Measurements from ENCODE around the gene MIPEP.

The MIPEP gene

DNA sequence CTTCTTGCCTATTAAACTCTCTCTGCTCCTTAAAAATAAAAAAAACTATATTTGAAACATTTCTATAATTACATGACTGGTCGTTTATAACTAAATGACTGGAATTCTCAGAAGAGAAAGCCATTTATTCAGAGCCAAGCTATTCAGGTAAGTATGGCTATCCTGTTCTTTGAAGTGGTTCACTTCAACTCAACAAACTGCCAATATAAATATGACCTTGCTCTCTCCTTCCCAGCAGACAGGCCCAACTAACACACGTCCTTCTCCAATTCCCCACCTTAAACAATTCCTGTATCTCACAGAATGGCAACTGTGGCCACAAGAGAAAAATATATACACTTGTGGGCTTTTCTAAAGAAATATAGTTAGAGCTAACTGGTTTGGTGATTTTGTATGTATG is 153.9 kb downstream of the MIPEP start:
- peak; percentile 13 for DNase-seq (ENCODE audit: low read depth)
- in situ Hi-C loops (cut with HindIII; ENCODE audit: low sequenced_read_pairs), result no loop called here
- TF ChIP-seq, protein P1, sequence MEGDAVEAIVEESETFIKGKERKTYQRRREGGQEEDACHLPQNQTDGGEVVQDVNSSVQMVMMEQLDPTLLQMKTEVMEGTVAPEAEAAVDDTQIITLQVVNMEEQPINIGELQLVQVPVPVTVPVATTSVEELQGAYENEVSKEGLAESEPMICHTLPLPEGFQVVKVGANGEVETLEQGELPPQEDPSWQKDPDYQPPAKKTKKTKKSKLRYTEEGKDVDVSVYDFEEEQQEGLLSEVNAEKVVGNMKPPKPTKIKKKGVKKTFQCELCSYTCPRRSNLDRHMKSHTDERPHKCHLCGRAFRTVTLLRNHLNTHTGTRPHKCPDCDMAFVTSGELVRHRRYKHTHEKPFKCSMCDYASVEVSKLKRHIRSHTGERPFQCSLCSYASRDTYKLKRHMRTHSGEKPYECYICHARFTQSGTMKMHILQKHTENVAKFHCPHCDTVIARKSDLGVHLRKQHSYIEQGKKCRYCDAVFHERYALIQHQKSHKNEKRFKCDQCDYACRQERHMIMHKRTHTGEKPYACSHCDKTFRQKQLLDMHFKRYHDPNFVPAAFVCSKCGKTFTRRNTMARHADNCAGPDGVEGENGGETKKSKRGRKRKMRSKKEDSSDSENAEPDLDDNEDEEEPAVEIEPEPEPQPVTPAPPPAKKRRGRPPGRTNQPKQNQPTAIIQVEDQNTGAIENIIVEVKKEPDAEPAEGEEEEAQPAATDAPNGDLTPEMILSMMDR (IDR thresholded peaks at IDR 0.05; ENCODE audit: low read depth, low read length, missing control alignments), result no peak
- no peak overlapping the region for H3K4me3 ChIP-seq (ENCODE audit: low read depth, low read length)

DNA sequence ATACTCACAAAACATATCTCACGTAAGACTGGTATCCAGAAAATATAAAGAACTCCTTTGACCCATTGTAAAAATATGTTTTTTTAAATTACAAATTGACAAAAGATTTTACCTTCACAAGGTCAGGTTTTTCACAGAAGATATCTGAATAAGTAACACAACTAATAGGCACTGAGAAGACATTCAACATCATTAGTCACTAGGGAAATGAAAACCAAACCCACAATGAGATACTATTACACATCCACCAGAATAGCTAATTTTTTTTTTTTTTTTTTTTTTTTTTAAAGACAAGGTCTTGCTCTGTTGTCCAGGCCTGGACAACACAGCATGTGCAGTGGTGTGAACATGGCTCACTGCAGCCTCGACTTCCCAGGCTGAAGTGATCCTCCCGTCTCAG is 157.5 kb downstream of the MIPEP start:
- in situ Hi-C loops (cut with HindIII; ENCODE audit: low sequenced_read_pairs), result no loop called here
- H3K4me3 ChIP-seq (ENCODE audit: low read depth, low read length), result no peak overlapping the region
- no peak for DNase-seq (ENCODE audit: low read depth)
- TF ChIP-seq, protein P1 (IDR thresholded peaks at IDR 0.05; ENCODE audit: low read depth, low read length, missing control alignments), result no peak

DNA sequence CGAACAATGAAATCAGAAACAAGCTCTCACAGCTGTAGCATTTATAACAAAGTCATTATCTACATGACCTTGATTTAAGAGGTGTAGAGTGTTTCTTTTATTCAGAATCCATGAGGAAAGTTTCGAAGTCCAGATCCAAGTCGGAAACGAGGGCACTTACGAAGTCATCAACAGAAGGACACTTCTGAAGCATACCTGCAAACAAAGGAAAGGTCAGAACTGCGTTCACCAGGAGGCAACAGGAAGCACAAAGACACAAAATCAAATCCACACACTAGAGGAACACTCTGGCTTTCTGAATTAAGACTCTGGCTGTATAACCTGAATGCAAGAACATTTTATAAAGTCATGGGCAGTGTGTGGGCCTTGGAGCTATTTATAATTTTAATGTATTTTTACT is 158.9 kb downstream of the MIPEP start:
- H3K4me3 ChIP-seq (ENCODE audit: low read depth, low read length), result no peak overlapping the region
- DNase-seq (ENCODE audit: low read depth), result no peak
- in situ Hi-C loops (cut with HindIII; ENCODE audit: low sequenced_read_pairs), result no loop called here
- TF ChIP-seq, protein P1 (IDR thresholded peaks at IDR 0.05; ENCODE audit: low read depth, low read length, missing control alignments), result no peak

DNA sequence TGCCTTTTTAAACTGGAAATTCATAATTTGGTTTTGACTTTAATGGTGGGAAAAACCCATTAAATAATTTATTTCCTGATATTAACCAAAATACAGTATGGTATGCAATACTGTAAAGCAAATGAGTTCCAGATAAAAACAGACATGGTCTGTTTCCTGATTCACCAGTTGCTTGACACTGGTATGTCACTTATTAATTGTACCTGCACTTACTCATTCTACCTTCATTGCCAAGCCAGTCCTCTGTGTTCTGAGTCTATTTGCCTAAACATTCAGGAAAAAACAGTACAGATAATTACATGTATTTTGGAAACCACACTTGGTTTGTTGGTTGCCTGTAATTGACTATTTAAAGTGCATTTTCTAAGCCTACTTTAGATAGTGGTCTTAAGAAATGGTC is 159.7 kb downstream of the MIPEP start:
- no peak overlapping the region for H3K4me3 ChIP-seq (ENCODE audit: low read depth, low read length)
- no peak for DNase-seq (ENCODE audit: low read depth)
- TF ChIP-seq, protein P1 (IDR thresholded peaks at IDR 0.05; ENCODE audit: low read depth, low read length, missing control alignments), result no peak
- in situ Hi-C loops (cut with HindIII; ENCODE audit: low sequenced_read_pairs), result no loop called here

DNA sequence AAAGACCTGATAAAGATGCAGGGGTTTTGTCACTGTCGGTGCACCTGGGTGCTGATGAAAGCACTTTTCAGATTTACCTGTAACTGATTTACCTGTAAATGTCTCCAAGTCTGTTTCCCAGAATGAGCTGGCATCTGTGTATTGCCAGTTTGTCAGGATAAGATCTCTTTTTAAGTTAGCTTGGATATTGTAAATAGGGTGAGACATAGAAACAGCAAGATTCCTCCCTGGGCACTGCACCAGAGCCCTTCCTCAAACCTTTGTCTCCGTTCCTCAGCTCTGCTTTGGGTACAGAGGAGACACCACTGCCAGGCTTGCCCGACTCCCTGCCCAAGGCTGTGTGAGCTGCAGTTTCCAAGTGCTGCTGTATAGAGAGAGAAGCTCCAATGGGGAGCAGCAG is 160.4 kb downstream of the MIPEP start:
- TF ChIP-seq, protein P1 (IDR thresholded peaks at IDR 0.05; ENCODE audit: low read depth, low read length, missing control alignments), result no peak
- in situ Hi-C loops (cut with HindIII; ENCODE audit: low sequenced_read_pairs), result no loop called here
- no peak for DNase-seq (ENCODE audit: low read depth)
- no peak overlapping the region for H3K4me3 ChIP-seq (ENCODE audit: low read depth, low read length)

DNA sequence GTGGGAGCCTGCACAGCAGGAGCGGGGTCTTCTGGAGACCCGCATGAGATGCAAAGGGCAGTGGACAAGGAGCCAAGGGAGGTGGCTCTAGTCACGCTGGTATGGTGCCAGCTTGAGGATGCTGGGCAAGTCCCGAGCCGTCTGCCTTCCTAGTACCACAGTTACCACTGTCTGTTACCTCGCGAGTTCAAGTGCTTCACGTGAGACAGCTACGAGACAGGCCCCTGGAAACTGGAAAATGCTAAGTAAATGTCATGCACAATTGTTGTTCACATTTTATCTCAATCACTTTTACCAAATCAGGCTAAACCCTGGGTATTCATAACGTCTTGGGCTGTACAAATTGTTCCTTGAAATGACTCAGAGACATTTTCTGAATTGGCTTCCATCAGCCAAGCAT is 163.3 kb downstream of the MIPEP start:
- TF ChIP-seq, protein P1 (IDR thresholded peaks at IDR 0.05; ENCODE audit: low read depth, low read length, missing control alignments), result no peak
- in situ Hi-C loops (cut with HindIII; ENCODE audit: low sequenced_read_pairs), result no loop called here
- DNase-seq (ENCODE audit: low read depth), result no peak
- H3K4me3 ChIP-seq (ENCODE audit: low read depth, low read length), result no peak overlapping the region
